DLD1 (cell line): ENCODE results near the gene DGCR6.
"Not testable (repeated sequence)": the region's sequence is repeated elsewhere in the genome, so short reads cannot be mapped to it uniquely, and the experiment has no call there.

Experiments used
- in situ Hi-C: cut with HindIII; loops from 2 replicates; pipeline ENCODE4 v1.10.0; 2017; ENCODE audit warnings: low sequenced_read_pairs

The DGCR6 gene

DNA sequence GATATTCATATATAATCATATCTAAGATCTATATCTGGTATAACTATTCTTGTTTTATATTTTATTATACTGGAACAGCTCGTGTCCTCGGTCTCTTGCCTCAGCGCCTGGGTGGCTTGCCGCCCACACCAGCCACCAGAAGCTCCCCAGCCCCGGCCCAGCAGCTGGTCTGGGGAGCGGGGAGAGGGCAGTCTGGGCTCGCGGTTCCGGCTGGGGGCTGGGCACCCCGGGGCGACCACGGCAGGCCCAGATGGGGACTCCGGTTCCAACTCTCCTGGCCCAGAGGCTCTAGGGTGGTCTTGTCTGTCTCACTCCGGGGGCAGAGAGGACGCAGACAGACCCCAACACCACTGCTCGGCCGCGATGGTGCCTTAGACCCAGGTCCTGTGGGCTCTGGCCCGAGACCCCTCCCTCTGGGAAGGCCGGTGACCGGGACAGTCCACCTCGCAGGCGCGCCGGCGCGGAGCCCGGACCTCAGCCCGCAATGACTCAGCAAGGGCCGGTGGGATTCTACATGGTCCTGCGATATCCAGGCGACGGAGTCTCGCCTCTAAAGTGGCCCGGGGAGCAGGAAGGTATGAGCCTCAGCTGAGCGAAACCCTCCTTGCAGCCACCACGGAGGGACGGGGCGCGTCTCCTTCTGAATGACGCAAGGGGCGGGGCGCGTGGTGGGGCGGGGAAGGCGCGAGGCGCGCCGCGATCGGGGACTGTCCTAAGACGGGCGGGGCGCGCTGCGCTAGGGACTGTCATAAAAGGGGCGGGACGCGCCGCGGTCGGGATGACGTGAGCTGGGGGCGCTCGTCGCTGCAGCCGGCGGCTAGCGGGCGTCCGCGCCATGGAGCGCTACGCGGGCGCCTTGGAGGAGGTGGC, at the start of gene DGCR6:
Gene DGCR6, plus strand, starts transcription at position 781 of the 870 bp plus-strand sequence. Its CDS starts 55 bp downstream, at position 836.
- in situ Hi-C loops = no loop called here

DNA sequence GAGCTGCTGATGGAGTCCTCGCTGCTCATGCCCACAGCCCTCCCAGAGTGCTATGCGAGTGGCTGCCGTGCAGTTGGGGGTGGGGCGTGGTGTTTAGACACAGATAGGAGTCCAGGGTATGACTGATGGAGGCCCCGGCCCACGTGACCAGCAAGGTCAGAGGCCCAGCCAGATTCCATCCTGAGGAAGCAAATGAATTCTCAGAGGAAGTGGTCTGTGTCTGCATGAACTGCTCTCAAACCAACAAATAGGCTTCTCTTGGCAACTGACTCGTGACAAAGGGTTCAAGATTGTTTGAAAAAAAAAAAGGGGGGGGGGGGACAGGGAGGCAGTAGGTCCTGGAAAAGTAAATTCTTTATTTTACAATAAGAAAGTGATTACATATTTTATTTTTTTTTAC, 46.8 kb upstream of the DGCR6 start:
- in situ Hi-C loops = not testable (repeated sequence)

DNA sequence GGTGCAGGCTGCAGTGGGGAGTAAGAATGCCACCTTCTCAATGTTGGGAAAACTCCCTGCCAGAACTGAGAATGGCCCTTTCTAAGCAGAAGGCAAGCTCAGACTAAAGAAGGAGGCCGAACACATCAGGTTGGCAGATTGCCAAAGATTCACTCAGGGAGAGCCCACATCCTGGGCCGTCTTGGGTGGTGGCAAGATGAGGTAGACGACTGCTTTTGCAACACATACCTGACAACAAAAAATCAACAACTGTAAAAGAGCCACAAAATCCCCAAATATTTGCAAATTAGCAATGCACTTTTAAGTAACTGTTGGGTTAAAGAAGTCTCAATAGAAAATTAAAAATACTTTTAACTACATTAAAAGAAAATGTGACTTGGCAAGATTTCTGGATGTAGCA, 24.9 kb upstream of the DGCR6 start:
- in situ Hi-C loops = not testable (repeated sequence)

DNA sequence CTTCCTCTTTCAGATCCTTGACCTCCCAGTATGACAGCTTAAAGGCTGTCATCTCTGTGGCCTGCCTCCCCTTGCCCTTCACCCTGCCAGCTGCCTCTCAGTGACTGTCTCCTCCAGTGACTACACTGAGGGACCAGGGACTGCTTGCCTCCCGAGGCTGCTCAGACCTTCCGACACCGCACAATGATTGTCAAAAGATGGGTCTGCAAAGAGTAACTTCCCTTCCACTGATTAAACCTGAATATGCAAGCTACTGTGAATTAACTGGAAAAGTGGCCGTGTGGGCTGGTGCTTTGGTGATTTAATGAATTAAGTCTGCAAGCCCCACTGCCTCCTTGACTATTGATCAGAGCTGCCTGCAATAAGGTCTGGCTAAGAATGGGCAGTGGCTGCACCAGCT, 21.7 kb upstream of the DGCR6 start:
- in situ Hi-C loops = not testable (repeated sequence)

DNA sequence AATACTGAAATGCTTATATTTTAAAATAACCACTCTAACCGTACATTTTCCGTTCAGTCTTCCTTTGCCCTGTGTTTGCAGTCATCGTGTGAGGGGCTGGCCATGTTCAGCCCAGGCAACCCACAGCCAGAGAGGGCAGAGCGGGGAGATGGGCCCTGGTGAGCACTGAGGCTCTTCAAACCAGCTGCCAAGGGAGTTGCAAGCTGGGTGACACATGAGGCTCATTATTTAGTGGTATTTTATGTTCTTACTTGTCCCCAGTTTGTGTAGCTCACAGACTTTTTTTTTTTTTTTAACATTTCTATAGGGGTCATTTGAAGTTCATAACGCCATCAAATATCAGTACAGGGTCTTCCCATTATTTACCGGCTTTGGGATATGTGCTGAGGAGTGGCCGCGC, 18.0 kb upstream of the DGCR6 start:
- in situ Hi-C loops = no loop called here

DNA sequence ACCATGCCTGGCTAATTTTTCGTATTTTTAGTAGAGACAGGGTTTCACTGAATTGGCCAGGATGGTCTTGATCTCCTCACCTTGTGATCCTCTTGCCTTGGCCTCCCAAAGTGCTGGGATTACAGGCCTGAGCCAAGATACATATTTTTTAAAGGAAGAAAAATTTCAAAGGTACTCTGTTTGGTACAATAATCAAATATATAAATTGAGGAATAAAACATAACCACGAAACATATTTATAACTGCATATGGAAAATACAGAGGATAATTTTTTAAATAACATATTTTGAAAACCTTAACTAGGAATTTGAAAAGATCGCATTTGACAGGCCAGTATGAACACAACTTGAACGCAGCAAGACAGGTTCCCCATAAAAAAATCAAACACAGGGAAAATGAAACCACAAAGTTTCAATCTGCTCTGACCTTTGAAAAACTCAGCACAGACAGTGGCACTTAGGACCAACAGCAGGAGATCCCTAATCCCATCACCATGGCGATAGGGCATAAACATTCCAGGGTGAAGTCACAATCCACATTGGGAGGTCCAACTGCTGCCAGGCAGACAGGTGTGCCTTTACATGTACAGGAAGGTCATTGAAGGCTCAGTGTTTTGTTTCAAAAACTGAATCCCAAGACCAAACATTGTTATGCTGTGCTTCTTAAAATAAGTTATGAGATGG, 15.5 kb upstream of the DGCR6 start:
- in situ Hi-C loops = not testable (repeated sequence)

DNA sequence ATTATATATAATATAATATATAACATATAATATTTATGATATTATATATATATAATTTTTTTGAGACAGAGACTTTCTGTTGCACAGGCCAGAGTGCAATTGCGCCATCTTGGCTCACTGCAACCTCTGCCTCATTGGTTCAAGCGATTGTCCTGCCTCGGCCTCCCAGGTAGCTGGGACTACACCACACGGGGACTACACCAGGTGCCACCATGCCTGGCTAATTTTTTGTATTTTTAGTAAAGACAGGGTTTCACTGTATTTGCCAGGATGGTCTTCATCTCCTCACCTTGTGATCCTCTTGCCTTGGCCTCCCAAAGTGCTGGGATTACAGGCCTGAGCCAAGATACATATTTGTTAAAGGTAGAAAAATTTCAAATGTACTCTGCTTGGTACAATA, 12.3 kb upstream of the DGCR6 start:
- in situ Hi-C loops = not testable (repeated sequence)

DNA sequence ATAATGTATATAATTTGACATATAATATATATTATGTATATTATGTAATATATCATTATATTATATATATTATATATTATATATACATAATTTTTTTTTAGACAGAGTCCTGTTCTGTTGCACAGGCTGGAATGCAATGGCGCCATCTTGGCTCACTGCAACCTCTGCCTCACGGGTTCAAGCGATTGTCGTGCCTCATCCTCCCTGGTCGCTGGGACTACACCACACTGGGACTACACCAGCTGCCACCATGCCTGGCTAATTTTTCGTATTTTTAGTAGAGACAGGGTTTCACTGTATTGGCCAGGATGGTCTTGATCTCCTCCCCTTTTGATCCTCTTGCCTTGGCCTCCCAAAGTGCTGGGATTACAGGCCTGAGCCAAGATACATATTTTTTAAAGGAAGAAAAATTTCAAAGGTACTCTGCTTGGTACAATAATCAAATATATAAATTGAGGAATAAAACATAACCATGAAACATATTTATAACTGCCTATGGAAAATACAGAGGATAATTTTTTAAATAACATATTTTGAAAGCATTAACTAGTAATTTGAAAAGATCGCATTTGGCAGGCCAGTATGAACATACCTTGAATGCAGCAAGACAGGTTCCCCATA, 10.0 kb upstream of the DGCR6 start:
- in situ Hi-C loops = not testable (repeated sequence)

DNA sequence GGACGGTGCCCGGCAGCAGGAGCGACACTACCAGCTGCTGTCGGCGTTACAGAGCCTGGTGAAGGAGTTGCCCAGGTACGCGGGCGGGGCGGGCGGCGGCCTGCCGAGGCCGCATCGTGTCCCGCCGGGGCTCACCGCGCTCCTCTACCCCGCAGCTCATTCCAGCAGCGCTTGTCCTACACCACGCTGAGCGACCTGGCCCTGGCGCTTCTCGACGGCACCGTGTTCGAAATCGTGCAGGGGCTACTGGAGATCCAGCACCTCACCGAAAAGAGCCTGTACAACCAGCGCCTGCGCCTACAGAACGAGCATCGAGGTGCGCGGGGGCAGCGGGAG, 258 bp downstream of the DGCR6 start:
- in situ Hi-C loops = not testable (repeated sequence)

DNA sequence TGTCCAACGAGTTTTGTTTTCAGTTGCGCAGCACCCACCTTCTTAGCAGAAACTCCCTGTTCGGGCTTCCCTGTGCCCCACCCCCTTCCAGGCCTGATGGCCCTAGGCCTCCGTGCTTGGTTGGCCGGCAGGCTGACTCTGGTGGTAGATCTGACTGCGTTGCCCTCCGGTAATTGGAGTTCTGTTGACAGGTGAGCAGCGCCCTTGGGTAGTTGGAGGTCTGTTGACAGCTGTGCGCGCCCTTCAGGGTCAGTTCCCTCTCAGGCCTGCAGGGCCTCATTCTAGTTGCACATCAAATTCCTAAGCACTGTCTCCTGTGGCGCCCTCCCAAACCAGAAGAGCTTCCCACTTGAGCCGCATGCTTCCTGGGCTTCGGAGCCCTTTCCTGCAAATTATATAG, 776 bp downstream of the DGCR6 start:
- in situ Hi-C loops = no loop called here

DNA sequence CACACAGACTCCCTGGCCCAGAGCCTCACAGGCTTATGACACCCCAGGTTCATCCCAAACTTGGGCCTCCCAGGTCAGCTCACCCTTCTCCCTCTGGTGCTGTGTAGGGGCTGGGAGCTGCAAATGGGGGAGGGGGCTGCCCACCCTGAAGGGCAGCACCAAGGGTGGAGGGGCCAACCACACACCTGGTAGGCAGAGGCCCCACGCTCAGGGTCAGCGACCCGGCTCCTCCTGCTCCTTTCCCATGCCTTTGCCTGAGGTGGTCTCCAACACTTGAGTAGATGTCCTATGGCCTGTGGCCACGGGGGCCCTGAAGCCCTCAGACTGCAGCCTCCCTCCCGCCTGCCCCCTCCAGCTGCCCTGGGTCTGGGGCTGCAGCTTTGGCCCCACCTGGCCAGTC, 3.4 kb downstream of the DGCR6 start:
- in situ Hi-C loops = no loop called here

DNA sequence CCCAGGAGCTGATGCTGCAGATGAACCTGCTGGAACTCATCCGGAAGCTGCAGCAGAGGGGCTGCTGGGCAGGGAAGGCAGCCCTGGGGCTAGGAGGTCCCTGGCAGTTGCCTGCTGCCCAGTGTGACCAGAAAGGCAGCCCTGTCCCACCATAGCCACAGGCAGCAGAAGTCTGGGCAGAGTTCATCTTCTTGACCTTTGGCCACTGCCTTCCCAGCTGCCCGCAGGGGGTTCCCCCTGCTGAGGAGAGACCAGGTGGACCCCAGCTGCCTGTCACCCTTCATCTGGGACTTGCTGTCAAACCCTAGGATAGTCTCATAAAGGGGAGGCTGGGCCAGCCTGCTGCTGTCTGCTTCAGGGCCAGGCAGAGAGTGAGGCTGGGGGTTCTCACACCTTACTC, 5.4 kb downstream of the DGCR6 start:
- in situ Hi-C loops = not testable (repeated sequence)

DNA sequence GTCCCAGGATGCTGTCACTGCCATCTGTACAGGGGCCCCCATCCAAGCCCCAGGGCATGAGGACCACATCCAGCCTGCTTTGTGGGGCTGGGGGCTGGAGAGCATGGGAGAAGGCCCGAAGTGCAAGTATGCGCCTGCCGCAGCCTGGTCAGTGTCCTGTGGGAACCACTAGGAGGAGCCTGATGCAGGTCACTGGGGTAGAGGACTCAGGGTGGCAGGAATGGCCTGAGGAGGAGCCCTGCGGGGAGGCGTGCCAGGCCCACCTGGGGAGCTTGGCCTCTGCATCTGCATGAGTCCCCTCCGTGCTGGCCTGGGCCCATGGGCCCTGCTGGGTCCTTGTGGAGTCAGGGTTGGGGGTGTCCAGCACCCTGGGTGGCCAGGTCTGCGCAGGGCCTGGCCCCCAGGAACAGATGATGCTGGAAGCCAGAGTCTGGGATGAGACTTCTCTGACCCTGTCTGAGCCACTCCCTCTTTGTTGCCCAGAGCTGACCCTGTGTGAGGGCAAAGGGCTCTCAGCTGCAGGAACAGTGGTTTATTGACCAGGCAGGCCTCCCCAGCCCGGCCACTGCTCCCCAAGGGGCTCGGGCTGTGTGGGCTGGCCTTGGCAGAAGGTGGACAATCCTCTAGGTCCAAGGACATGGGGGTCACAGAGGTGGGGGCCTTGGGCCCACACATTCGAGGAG, 6.3 kb downstream of the DGCR6 start:
- in situ Hi-C loops = not testable (repeated sequence)

DNA sequence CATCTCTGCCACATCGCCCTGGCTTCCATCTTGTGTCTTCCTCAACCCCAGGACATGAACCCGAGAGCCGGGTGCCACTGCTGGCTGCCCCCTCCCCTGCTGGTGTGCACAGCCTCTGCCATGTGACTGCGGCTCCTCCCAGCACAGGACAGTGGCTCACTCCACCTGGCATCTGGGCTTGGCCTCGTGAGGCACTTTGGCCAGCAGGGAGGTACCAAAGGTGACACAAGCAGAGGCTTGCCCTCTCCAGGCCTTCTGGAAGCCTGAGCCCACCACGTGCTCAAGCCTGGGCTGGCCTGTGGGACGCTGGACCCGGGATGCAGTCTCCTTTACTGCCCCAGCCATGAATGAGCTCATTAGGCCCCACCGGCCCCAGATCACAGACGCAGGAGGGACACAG, 8.4 kb downstream of the DGCR6 start:
- in situ Hi-C loops = not testable (repeated sequence)

DNA sequence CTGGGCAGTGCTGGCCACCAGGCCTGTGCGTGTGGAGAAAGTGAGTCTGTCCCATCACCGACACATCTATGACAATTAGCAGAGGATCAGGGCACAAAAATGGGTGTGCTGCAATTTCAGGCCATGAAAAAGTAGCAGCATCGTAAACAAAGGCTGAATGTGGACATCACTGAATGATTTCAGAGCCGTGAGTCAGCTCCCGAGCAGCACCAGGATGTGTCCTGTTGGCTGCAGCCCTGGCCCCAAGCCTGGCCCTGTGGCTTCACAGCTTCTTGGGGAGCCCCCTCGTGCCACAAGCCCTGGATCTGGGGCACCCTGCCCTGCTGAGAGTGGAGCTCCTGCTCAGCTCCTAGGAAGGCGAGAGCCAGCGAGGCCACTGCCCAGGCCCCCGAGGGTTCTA, 9.4 kb downstream of the DGCR6 start:
- in situ Hi-C loops = not testable (repeated sequence)

DNA sequence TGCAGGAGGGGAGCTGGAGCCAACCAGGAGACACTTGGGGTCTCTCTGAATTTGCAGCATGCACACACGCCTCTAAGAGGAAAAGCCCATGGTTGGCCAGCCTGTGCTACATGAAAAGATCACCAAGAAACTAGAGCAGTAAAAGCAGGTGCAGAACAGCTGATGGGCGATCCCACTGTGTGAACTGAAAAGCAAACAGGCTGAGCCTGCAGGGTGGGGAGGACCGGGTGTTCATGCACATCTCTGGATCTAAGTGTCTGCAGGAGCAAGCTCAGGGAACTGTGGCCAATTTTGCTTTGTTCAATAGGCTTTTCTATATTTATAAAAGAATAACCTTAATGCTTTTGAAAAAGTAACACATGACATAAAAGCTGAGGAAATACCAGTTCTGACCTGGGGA, 11.7 kb downstream of the DGCR6 start:
- in situ Hi-C loops = not testable (repeated sequence)

DNA sequence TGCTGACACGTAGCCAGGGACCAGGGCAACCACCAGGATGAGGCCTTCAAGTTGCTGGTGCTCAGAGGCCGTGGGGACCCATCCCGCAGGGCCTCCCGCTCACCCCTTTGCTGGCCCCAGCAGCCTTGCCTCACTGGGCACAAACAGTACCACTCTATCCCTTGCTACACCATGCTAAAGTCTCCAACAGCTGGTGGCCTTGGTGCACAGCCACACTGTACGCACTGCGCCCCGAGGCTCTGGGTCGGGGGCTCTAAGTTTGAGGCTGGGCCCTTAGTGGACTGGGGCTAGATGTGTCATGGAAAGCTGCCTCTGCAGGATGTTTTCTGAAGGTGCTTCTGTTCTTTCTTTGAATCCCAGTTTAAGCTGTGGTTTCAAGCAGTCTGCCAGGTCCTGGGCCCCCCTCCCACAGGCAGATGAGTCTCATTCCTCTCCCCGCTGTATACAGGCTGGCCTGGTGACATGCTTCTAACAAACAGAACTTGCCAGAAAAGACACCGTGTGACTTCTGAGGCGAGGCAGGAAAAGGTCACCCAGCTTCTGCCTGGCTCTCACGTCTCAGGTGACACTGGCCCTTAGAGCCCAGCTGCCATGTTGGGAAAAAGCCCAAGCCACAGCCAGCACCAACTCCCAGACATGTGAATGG, 14.3 kb downstream of the DGCR6 start:
- in situ Hi-C loops = not testable (repeated sequence)

DNA sequence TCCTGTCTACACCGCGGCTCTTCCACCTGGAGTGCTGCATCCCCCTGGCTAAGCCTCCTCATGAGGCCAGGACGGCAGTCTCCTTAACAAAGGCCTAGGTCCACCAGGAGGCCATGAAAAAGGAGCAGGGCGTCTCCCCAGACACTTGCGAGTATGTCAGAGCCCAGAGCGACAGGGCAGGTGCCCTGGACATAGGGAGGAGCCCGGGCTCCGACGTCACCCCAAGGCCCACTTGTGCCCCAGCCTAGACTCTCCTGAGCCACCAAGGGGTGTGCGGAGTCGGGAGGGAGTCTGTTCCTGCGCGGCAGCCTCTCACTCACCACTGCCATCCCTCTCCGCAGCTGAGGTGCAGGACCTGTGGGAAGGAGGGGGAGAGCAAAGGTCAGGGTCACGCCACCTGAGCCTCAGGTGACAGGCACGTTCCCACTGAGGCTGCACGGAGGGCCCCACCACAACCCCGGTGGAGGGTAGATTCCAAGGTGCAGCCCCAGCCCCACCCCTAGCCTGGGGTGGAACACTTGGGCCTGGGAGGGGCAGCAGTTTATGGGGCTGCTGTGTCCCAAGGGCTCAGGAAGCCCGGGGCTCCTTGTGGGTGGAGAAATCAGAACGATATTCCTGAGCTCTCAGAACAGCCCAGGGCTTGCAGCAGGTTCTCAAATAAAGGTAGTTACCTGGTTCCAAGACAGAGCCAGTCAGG, 19.4 kb downstream of the DGCR6 start:
- in situ Hi-C loops = no loop called here

DNA sequence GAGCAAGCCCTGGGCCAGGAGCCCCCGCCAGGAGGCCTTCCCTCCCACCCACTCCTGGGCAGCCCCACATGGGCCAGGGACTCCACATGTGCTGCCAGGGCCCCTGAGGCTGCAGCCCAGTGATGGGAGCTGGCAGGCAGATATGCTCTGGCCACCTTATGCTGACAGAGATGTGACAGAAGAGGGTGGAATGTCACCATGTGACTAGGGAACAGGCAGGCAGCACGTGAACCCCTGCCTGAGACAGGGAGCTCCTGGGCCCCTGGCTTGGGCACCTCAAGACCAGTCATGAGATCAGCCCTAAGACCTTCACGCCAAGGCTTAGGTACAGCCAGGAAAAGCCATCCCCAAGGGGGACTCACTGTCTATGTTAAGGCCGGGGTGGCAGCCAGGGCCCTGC, 20.9 kb downstream of the DGCR6 start:
- in situ Hi-C loops = no loop called here

DNA sequence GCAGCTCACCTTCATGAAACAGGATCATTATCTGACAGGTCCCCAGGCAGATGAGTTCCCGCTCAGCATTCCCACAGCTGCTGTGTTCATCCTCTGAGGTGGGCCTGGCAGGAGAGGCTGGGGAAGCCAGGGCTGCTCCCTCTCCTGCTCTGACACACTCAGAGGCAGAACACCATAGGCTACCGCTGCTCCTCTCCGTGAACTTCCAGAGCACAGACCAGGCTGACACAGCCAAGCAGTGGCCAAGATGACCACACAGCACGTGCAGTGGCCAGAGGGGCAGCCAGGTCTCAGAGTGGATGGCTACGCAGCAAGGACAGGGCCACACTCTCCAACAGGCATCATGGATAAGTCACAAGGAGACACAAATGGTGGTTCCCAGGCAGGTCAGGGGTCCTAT, 21.5 kb downstream of the DGCR6 start:
- in situ Hi-C loops = no loop called here
